GM12878 (cell line): ENCODE data around the gene LAT. TPM values are rescaled to one million over a fixed set of nuclear protein-coding genes. Genes with fewer than 3 reads are reported as not detected.

Experiments
- ATAC-seq: fragments of 200-7000 bp; cut with Tn5 transposase; 3 replicates; pipeline ENCODE4 v1.9.1; 2020; ENCODE audit warnings: mild to moderate bottlenecking, moderate library complexity
- BruUV-seq: library from RNA; stranded (reverse); fragments of 400-500 nt; replicated peaks from 2 replicates; lab custom pipeline; 2021; lab: Mats Ljungman, UMichigan
- CTCF ChIA-PET: fragments of 300-600 bp; sonication (Branson Sonifier 250); formaldehyde crosslinking; extraction: SDS; loops from one replicate; lab custom pipeline; 2021; ENCODE audit warnings: inconsistent platforms; lab: Yijun Ruan, JAX
- POLR2A ChIA-PET: fragments of 350-600 bp; formaldehyde crosslinking; extraction: SDS; loops from one replicate; lab custom pipeline; 2021; ENCODE audit warnings: inconsistent platforms; lab: Charles Lee
- RAD21 ChIA-PET: fragments of 300-600 bp; sonication (Branson Sonifier 250); formaldehyde crosslinking; loops from one replicate; lab custom pipeline; 2023; ENCODE audit warnings: antibody characterized with exemption; ENCODE audit not compliant: unreplicated experiment; lab: Charles Lee
- SMC1A ChIA-PET: fragments of 300-600 bp; sonication (Branson Sonifier 250); formaldehyde crosslinking; loops from one replicate; lab custom pipeline; 2023; ENCODE audit not compliant: unreplicated experiment, uncharacterized antibody; lab: Charles Lee
- DNase-seq: peaks from one replicate; pipeline ENCODE4 v3.0.0-alpha.2; 2011; ENCODE audit warnings: low read depth, low spot score
- FAIRE-seq: peaks from 3 replicates; lab custom pipeline; 2011; peaks lifted over from hg19 to GRCh38; lab: Jason Lieb, UNC
- H2AFZ ChIP-seq: 2 replicates; pipeline ENCODE4 v1.6.0; 2011; ENCODE audit warnings: low read depth, low read length, control low read depth; ENCODE audit not compliant: control insufficient read depth
- H3K27ac ChIP-seq: 2 replicates; pipeline ENCODE4 v1.5.1; 2011; ENCODE audit warnings: control low read depth; ENCODE audit not compliant: control insufficient read depth, insufficient read depth
- H3K27me3 ChIP-seq, 2 experiments: replicated peaks in 1 of 2; 2 replicates each; pipeline versions ENCODE4 v1.6.0 to v1.6.1; 2011; ENCODE audit warnings: low read length in 1 of 2; ENCODE audit not compliant: control insufficient read depth in 2 of 2, insufficient read depth in 2 of 2
- H3K36me3 ChIP-seq, 2 experiments: 2 replicates each; pipeline ENCODE4 v1.5.1; 2011; ENCODE audit warnings: low read length in 1 of 2; ENCODE audit not compliant: control insufficient read depth in 2 of 2, insufficient read depth in 2 of 2
- H3K4me1 ChIP-seq: 2 replicates; pipeline ENCODE4 v1.6.1; 2011; ENCODE audit warnings: mild to moderate bottlenecking, low read length, moderate library complexity, mixed read lengths; ENCODE audit not compliant: control insufficient read depth, insufficient read depth
- H3K4me2 ChIP-seq: 2 replicates; pipeline ENCODE4 v1.6.0; 2011; ENCODE audit warnings: control low read depth; ENCODE audit not compliant: control insufficient read depth, insufficient read depth
- H3K4me3 ChIP-seq: fragments of 200-600 bp; sonication (generic); 2 replicates; pipeline ENCODE4 v1.5.1; 2016
- H3K79me2 ChIP-seq: 2 replicates; pipeline ENCODE4 v1.6.0; 2011; ENCODE audit warnings: low read length; ENCODE audit not compliant: control insufficient read depth, insufficient read depth
- H3K9ac ChIP-seq: 2 replicates; pipeline ENCODE4 v1.8.0; 2011; ENCODE audit warnings: low read length, control low read depth, mixed read lengths; ENCODE audit not compliant: control insufficient read depth, insufficient read depth
- H3K9me3 ChIP-seq: replicated peaks from 3 replicates; pipeline ENCODE4 v1.5.1; 2011; ENCODE audit warnings: mild to moderate bottlenecking, low read length; ENCODE audit not compliant: control insufficient read depth, insufficient read depth
- H4K20me1 ChIP-seq: 2 replicates; pipeline ENCODE4 v1.6.0; 2011; ENCODE audit not compliant: control insufficient read depth, insufficient read depth
- CREM ChIP-seq: IDR thresholded peaks from 2 replicates; pipeline ENCODE4 v1.6.1; 2014; ENCODE audit warnings: antibody characterized with exemption, low read depth
- HCFC1 ChIP-seq: fragments of 150-350 bp; IDR thresholded peaks from 2 replicates; pipeline ENCODE4 v1.6.1; 2014; ENCODE audit warnings: low read length
- MEF2A ChIP-seq: IDR thresholded peaks from 2 replicates; pipeline ENCODE4 v1.6.1; 2011; ENCODE audit warnings: low read depth, mild to moderate bottlenecking, low read length, moderate library complexity; ENCODE audit not compliant: insufficient read depth
- NR2C1 ChIP-seq: fragments of 450-650 bp; IDR thresholded peaks from 2 replicates; pipeline ENCODE4 v1.6.1; 2017; ENCODE audit warnings: antibody characterized with exemption, mild to moderate bottlenecking, moderate library complexity
- PAX8 ChIP-seq: fragments of 450-650 bp; IDR thresholded peaks from 2 replicates; pipeline ENCODE4 v1.6.1; 2017; ENCODE audit warnings: mild to moderate bottlenecking, moderate library complexity
- RCOR1 ChIP-seq: conservative IDR thresholded peaks from 2 replicates; pipeline ENCODE4 v1.6.1; 2012; ENCODE audit warnings: low read depth, low read length, improper control_type of control experiment
- WGBS: methylation state at CpG from one replicate; pipeline ENCODE4 v1.1.6; 2016; ENCODE audit warnings: low lambda C conversion rate; ENCODE audit not compliant: insufficient replicate concordance, insufficient coverage; ENCODE audit errors: missing lambda C conversion rate; 5-methylcytosine and 5-hydroxymethylcytosine counted together
- in situ Hi-C: fragments of 300-500 bp; cut with MboI; formaldehyde crosslinking; loops from 9 replicates; pipeline ENCODE4 v1.14.3; 2018; ENCODE audit warnings: mixed read lengths
- intact Hi-C: fragments of 100-400 bp; cut with micrococcal nuclease; formaldehyde crosslinking; loops from one replicate; pipeline ENCODE4 v1.14.2; 2022; ENCODE audit not compliant: unreplicated experiment
- polyA plus RNA-seq, 11 experiments: library from polyadenylated mRNA; depleted of rRNA in 4 of 11; unstranded in 6 of 11; stranded (reverse) in 5 of 11; fragments of >200 nt; fragmentation: Nextera tagmentation in 4 of 11; fragmentation: Illumina TruSeq in 1 of 11; extraction: Ambion mirVana in 4 of 11; extraction: Trizol in 1 of 11; gene quantifications; 1 replicate in 1 of 11; 2 replicates in 10 of 11; pipeline versions ENCODE4 v1.2.1 to v1.2.3, GENCODE V29; 2011 to 2016; ENCODE audit warnings: inconsistent platforms in 2 of 11, missing spikeins in 2 of 11, low read depth in 1 of 11
- total RNA-seq, 4 experiments: library from RNA; depleted of rRNA in 3 of 4; stranded (reverse); fragments of >200 nt in 3 of 4; fragmentation: Illumina TruSeq in 1 of 4; extraction: Trizol in 1 of 4; gene quantifications; 2 replicates each; pipeline versions ENCODE4 v1.2.1 to v1.2.3, GENCODE V29; 2013 to 2021
- TF ChIP-seq, protein P1 (sequence below): IDR thresholded peaks from 2 replicates; pipeline ENCODE4 v1.6.1; 2012; ENCODE audit warnings: low read length, inconsistent platforms
- TF ChIP-seq, protein P2 (sequence below): IDR thresholded peaks from 2 replicates; pipeline ENCODE4 v1.6.1; 2012; ENCODE audit warnings: mild to moderate bottlenecking, low read depth, low read length
- TF ChIP-seq, protein P3 (sequence below): IDR thresholded peaks from 2 replicates; pipeline ENCODE4 v1.6.1; 2011; ENCODE audit warnings: low read depth, mild to moderate bottlenecking, low read length, moderate library complexity, borderline replicate concordance; ENCODE audit errors: extremely low read depth

LAT gene
- total and polyA plus RNA-seq, 10 of the 15 experiments (the other 5 are each of a cell fraction or from before 2014, with no cell fraction given): 0.39 to 6.9 (median 2.0) TPM

DNA sequence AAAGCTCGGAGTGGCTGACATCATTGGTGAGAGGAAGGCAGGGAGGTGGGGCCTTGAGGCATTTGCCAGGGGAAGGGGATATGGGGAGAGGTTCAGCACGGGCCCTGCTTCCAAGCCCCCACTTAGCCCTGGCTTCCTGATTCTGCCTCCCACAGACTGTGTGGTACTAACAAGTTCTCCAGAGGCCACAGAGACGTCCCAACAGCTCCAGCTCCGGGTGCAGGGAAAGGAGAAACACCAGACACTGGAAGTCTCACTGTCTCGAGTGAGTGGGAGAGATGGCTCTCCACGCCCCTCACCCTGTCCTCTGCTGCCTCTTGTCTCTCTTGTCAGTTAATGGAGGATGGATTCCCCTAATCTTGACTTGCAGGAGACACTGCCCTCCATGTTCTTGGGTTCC is 26.0 kb upstream of the LAT start (continued):
- TF ChIP-seq MEF2A (no peak), RCOR1 (no peak)
- TF ChIP-seq, protein P1, sequence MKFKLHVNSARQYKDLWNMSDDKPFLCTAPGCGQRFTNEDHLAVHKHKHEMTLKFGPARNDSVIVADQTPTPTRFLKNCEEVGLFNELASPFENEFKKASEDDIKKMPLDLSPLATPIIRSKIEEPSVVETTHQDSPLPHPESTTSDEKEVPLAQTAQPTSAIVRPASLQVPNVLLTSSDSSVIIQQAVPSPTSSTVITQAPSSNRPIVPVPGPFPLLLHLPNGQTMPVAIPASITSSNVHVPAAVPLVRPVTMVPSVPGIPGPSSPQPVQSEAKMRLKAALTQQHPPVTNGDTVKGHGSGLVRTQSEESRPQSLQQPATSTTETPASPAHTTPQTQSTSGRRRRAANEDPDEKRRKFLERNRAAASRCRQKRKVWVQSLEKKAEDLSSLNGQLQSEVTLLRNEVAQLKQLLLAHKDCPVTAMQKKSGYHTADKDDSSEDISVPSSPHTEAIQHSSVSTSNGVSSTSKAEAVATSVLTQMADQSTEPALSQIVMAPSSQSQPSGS: no peak
- TF ChIP-seq, protein P2, sequence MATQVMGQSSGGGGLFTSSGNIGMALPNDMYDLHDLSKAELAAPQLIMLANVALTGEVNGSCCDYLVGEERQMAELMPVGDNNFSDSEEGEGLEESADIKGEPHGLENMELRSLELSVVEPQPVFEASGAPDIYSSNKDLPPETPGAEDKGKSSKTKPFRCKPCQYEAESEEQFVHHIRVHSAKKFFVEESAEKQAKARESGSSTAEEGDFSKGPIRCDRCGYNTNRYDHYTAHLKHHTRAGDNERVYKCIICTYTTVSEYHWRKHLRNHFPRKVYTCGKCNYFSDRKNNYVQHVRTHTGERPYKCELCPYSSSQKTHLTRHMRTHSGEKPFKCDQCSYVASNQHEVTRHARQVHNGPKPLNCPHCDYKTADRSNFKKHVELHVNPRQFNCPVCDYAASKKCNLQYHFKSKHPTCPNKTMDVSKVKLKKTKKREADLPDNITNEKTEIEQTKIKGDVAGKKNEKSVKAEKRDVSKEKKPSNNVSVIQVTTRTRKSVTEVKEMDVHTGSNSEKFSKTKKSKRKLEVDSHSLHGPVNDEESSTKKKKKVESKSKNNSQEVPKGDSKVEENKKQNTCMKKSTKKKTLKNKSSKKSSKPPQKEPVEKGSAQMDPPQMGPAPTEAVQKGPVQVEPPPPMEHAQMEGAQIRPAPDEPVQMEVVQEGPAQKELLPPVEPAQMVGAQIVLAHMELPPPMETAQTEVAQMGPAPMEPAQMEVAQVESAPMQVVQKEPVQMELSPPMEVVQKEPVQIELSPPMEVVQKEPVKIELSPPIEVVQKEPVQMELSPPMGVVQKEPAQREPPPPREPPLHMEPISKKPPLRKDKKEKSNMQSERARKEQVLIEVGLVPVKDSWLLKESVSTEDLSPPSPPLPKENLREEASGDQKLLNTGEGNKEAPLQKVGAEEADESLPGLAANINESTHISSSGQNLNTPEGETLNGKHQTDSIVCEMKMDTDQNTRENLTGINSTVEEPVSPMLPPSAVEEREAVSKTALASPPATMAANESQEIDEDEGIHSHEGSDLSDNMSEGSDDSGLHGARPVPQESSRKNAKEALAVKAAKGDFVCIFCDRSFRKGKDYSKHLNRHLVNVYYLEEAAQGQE: no peak
- TF ChIP-seq, protein P3, sequence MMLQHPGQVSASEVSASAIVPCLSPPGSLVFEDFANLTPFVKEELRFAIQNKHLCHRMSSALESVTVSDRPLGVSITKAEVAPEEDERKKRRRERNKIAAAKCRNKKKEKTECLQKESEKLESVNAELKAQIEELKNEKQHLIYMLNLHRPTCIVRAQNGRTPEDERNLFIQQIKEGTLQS: no peak

DNA sequence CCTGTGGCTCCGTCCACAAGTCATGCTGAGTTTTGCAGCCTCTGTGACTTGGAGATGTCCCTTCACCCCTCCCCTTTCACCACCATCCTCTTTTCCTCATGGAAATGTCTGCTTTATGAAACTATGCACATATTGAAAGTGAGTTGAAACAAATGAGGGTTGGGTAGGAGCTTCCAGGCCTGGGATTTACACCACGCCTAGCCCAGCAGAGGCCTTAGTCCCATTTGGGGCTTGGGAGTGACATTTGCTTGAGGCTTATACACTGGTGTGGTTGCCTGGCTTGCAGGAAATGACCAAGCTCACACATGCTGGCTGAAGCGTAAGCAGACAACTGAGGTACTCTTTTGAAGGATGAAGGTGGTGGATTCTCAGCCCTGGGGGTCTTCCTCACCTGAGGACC is 20.8 kb upstream of the LAT start:
- RAD21 ChIA-PET: no interaction called here
- TSS peak; percentile 59 for BruUV-seq
- intact Hi-C loops: no loop called here

More for the DNA sequence above, 20.8 kb upstream of the LAT start:
- no peaks in the 10 kb centered on the region for H3K27me3 ChIP-seq
- no peaks in the 10 kb centered on the region for H3K9me3 ChIP-seq
- ChIA-PET CTCF (interaction anchor here (1.1 kb wide), 1 partner anchor 10 kb away, joined by 3 read pairs; no protein-coding TSS in a partner anchor), POLR2A (interaction anchor here (0.6 kb wide), 1 partner anchor 55 kb away, joined by 3 read pairs; no protein-coding TSS in a partner anchor), SMC1A (interaction anchor here (1.6 kb wide), 1 partner anchor 8 kb away, joined by 4 read pairs; no protein-coding TSS in a partner anchor)
- in situ Hi-C loops: no loop called here
- TF ChIP-seq HCFC1 (no peak), CREM (no peak), NR2C1 (no peak), PAX8 (no peak)
- H3K36me3 ChIP-seq: peaks cover 9 to 28% of the 10 kb centered on the region in 2 experiments
- no peaks in the 10 kb centered on the region for H3K79me2 ChIP-seq
- H3K9ac ChIP-seq: no peak overlapping the region
- no peak for FAIRE-seq
- no peaks in the 10 kb centered on the region for H4K20me1 ChIP-seq
- no peak for DNase-seq
- no peak for ATAC-seq
- H3K27ac ChIP-seq: no peak overlapping the region
- no peak overlapping the region for H2AFZ ChIP-seq
- no peak overlapping the region for H3K4me2 ChIP-seq
- WGBS: 100% methylated on average over 3 of the region's 3 CpGs
- no peak overlapping the region for H3K4me3 ChIP-seq
- no peaks in the 10 kb centered on the region for H3K4me1 ChIP-seq
